GM23338 (cell line): ENCODE results near the gene NDUFS2. TPM values are rescaled to one million over a fixed set of nuclear protein-coding genes. Genes with fewer than 3 reads are reported as not detected.

Experiments
- ATAC-seq: fragments of 200-7000 bp; cut with Tn5 transposase; 3 replicates; pipeline ENCODE4 v1.9.1; 2020
- DNase-seq: peaks from one replicate; pipeline ENCODE4 v3.0.0-alpha.2; 2015; ENCODE audit warnings: low spot score
- H2AFZ ChIP-seq: fragments of 200-600 bp; sonication (generic); 2 replicates; pipeline ENCODE4 v1.8.0; 2016; ENCODE audit warnings: antibody characterized with exemption, mild to moderate bottlenecking, moderate library complexity
- H3F3A ChIP-seq: fragments of 200-600 bp; sonication (generic); replicated peaks from 2 replicates; pipeline ENCODE4 v1.8.0; 2017; ENCODE audit warnings: antibody characterized with exemption, mixed run types, low read depth
- H3K27ac ChIP-seq: fragments of 200-600 bp; sonication (generic); 2 replicates; pipeline ENCODE4 v1.6.1; 2016; ENCODE audit warnings: low read depth
- H3K27me3 ChIP-seq: fragments of 200-600 bp; sonication (generic); 2 replicates; pipeline ENCODE4 v1.8.0; 2016; ENCODE audit warnings: mild to moderate bottlenecking, mixed run types, moderate library complexity; ENCODE audit not compliant: insufficient read depth
- H3K36me3 ChIP-seq: fragments of 200-600 bp; sonication (generic); 2 replicates; pipeline ENCODE4 v1.8.0; 2016; ENCODE audit warnings: mild to moderate bottlenecking; ENCODE audit not compliant: insufficient read depth
- H3K4me1 ChIP-seq: fragments of 200-600 bp; sonication (generic); 2 replicates; pipeline ENCODE4 v1.8.0; 2016; ENCODE audit warnings: mild to moderate bottlenecking, moderate library complexity; ENCODE audit not compliant: insufficient read depth
- H3K4me2 ChIP-seq: fragments of 200-600 bp; sonication (generic); 2 replicates; pipeline ENCODE4 v1.7.1; 2017; ENCODE audit warnings: mixed run types
- H3K4me3 ChIP-seq: fragments of 200-600 bp; sonication (generic); 2 replicates; pipeline ENCODE4 v1.6.1; 2016; ENCODE audit warnings: mixed run types
- H3K79me2 ChIP-seq: fragments of 200-600 bp; sonication (generic); replicated peaks from 2 replicates; pipeline ENCODE4 v1.8.0; 2017; ENCODE audit warnings: mild to moderate bottlenecking; ENCODE audit not compliant: insufficient read depth
- H3K9me2 ChIP-seq: fragments of 200-600 bp; sonication (generic); 2 replicates; pipeline ENCODE4 v1.8.0; 2017; ENCODE audit not compliant: insufficient read depth
- H4K20me1 ChIP-seq: fragments of 200-600 bp; sonication (generic); replicated peaks from 2 replicates; pipeline ENCODE4 v1.8.0; 2017; ENCODE audit warnings: mild to moderate bottlenecking; ENCODE audit not compliant: insufficient read depth
- H3K27ac Mint-ChIP-seq: 2 replicates; pipeline ENCODE4 v1.8.0; 2020; ENCODE audit warnings: inconsistent platforms, mild to moderate bottlenecking, moderate library complexity, mixed read lengths
- H3K27me3 Mint-ChIP-seq: 3 replicates; pipeline ENCODE4 v1.8.0; 2022; ENCODE audit warnings: low read depth, mild to moderate bottlenecking, moderate library complexity, mixed read lengths, inconsistent platforms; ENCODE audit not compliant: insufficient read depth, poor library complexity
- H3K36me3 Mint-ChIP-seq: 3 replicates; pipeline ENCODE4 v1.8.0; 2021; ENCODE audit warnings: low read depth, mild to moderate bottlenecking, inconsistent platforms, moderate library complexity, mixed read lengths
- H3K4me1 Mint-ChIP-seq: 3 replicates; pipeline ENCODE4 v1.8.0; 2020; ENCODE audit warnings: mild to moderate bottlenecking, inconsistent platforms, mixed read lengths
- H3K4me3 Mint-ChIP-seq: 3 replicates; pipeline ENCODE4 v1.8.0; 2021; ENCODE audit warnings: moderate library complexity, mild to moderate bottlenecking, inconsistent platforms, mixed read lengths
- H3K9me3 Mint-ChIP-seq: 3 replicates; pipeline ENCODE4 v1.8.0; 2020; ENCODE audit warnings: moderate library complexity, mild to moderate bottlenecking, inconsistent platforms, mixed read lengths
- CREB1 ChIP-seq: fragments of 250-450 bp; sonication (Bioruptor Pico); IDR thresholded peaks from 2 replicates; pipeline ENCODE4 v1.5.0; 2020; ENCODE audit warnings: low read depth, mild to moderate bottlenecking, moderate library complexity
- CTCF ChIP-seq, 2 experiments: fragments of 200-600 bp in 1 of 2; sonication (generic) in 1 of 2; conservative IDR thresholded peaks; 2 replicates each; pipeline versions ENCODE4 v1.5.1 to v1.6.1; 2016 to 2017; ENCODE audit warnings: antibody characterized with exemption in 2 of 2, low read depth in 2 of 2, mild to moderate bottlenecking in 2 of 2, moderate library complexity in 1 of 2
- ETS1 ChIP-seq: IDR thresholded peaks from 2 replicates; pipeline ENCODE4 v1.6.1; 2016; ENCODE audit warnings: antibody characterized with exemption
- EZH2 ChIP-seq: fragments of 200-600 bp; sonication (generic); IDR thresholded peaks from one replicate; pipeline ENCODE4 v1.8.0; 2017; ENCODE audit warnings: antibody characterized with exemption, mild to moderate bottlenecking, low read depth; ENCODE audit not compliant: unreplicated experiment
- EZH2phosphoT487 ChIP-seq: fragments of 200-600 bp; sonication (generic); IDR thresholded peaks from one replicate; pipeline ENCODE4 v1.8.1; 2018; ENCODE audit warnings: antibody characterized with exemption; ENCODE audit not compliant: unreplicated experiment
- JUNB ChIP-seq: IDR thresholded peaks from one replicate; pipeline ENCODE4 v1.6.1; 2016; ENCODE audit warnings: antibody characterized with exemption; ENCODE audit not compliant: unreplicated experiment
- NANOG ChIP-seq: IDR thresholded peaks from 2 replicates; pipeline ENCODE4 v1.6.1; 2016; ENCODE audit warnings: antibody characterized with exemption, borderline replicate concordance
- POLR2AphosphoS5 ChIP-seq: IDR thresholded peaks from 2 replicates; pipeline ENCODE4 v1.6.1; 2016; ENCODE audit warnings: antibody characterized with exemption, low read depth
- REST ChIP-seq: IDR thresholded peaks from one replicate; pipeline ENCODE4 v1.6.1; 2018; ENCODE audit warnings: antibody characterized with exemption; ENCODE audit not compliant: unreplicated experiment
- STAT1 ChIP-seq: IDR thresholded peaks from one replicate; pipeline ENCODE4 v1.6.1; 2016; ENCODE audit warnings: antibody characterized with exemption; ENCODE audit not compliant: unreplicated experiment
- ZNF114 ChIP-seq: fragments of 250-450 bp; sonication (Bioruptor Pico); IDR thresholded peaks from 2 replicates; pipeline ENCODE4 v1.5.0; 2020; ENCODE audit warnings: mild to moderate bottlenecking, moderate library complexity
- ZNF331 ChIP-seq: fragments of 250-450 bp; sonication (Bioruptor Pico); IDR thresholded peaks from 2 replicates; pipeline ENCODE4 v1.5.0; 2020; ENCODE audit warnings: low read depth, mild to moderate bottlenecking, moderate library complexity
- ZNF462 ChIP-seq: fragments of 250-450 bp; sonication (Bioruptor Pico); IDR thresholded peaks from 2 replicates; pipeline ENCODE4 v1.5.0; 2020; ENCODE audit warnings: mild to moderate bottlenecking, moderate library complexity
- polyA plus RNA-seq: library from polyadenylated mRNA; unstranded; fragments of >200 nt; fragmentation: Nextera tagmentation; extraction: Ambion mirVana; gene quantifications from 2 replicates; pipeline ENCODE4 v1.2.1, GENCODE V29; 2016
- total RNA-seq: library from RNA; depleted of rRNA; stranded (reverse); fragments of >200 nt; shearing (Covaris generic); gene quantifications from 2 replicates; pipeline ENCODE4 v1.2.3, GENCODE V29; 2014

The NDUFS2 gene
- total and polyA plus RNA-seq, 2 experiments from 2014 or later, result 56.7 to 131 TPM

- no peak overlapping the region for H3K4me3 Mint-ChIP-seq
- H3K4me1 Mint-ChIP-seq, result peaks cover 14% of the 10 kb centered on the region
- peaks cover 11% of the 10 kb centered on the region; the same call in 2 of the 3 replicates for H3K36me3 Mint-ChIP-seq
- Histone ChIP-seq H3K27me3 (no peaks in the 10 kb centered on the region), H3K9me2 (no peaks in the 10 kb centered on the region), H3K27ac (no peak overlapping the region), H3K4me1 (peaks cover 2% of the 10 kb centered on the region; the same call in 1 of the 2 replicates), H3K4me3 (no peak overlapping the region), H2AFZ (no peak overlapping the region), H3F3A (0 out of 2 replicates have a peak, but pooled peaks cover 3% of the 10 kb centered on the region), H3K36me3 (no peaks in the 10 kb centered on the region), H3K79me2 (no peaks in the 10 kb centered on the region), H3K4me2 (no peak overlapping the region), H4K20me1 (no peaks in the 10 kb centered on the region)
- no peak overlapping the region for H3K27ac Mint-ChIP-seq
- peaks cover 5% of the 10 kb centered on the region for H3K27me3 Mint-ChIP-seq
- H3K9me3 Mint-ChIP-seq, result no peaks in the 10 kb centered on the region
- ATAC-seq (no peak), DNase-seq (no peak)
- TF ChIP-seq ZNF114 (CRISPR knock-in tag) (no peak), EZH2 (no peak), NANOG (no peak), STAT1 (no peak), EZH2phosphoT487 (no peak), CTCF (conservative IDR thresholded peaks at IDR 0.05; ENCODE audit: low read depth in 2 of 2) (no peak), CREB1 (no peak), JUNB (no peak), ETS1 (no peak), REST (no peak), ZNF331 (no peak), ZNF462 (CRISPR knock-in tag) (no peak), POLR2AphosphoS5 (no peak)
Measured at GRCh38 chr1:161189036-161189435, 13.1 kb upstream of the NDUFS2 start.
